C4-2B (cell line): ENCODE measurements around the gene LAP3.

ENCODE experiments used
- CTCF ChIP-seq: fragments of 450-650 bp; conservative IDR thresholded peaks from 2 replicates; pipeline ENCODE4 v1.5.1; 2017; ENCODE audit warnings: mild to moderate bottlenecking
- ZFX ChIP-seq: fragments of 450-650 bp; IDR thresholded peaks from 2 replicates; pipeline ENCODE4 v1.6.1; 2017

- TF ChIP-seq CTCF = no peak
- TF ChIP-seq ZFX = no peak
Measured at GRCh38 chr4:17574206-17574605, 2.8 kb upstream of the LAP3 start.
